Measurements from ENCODE around the gene SWAP70. TPM values are rescaled to one million over a fixed set of nuclear protein-coding genes. Genes with fewer than 3 reads are reported as not detected.
"Not testable (repeated sequence)": the region's sequence is repeated elsewhere in the genome, so short reads cannot be mapped to it uniquely, and the experiment has no call there.

The SWAP70 gene
- total and polyA plus RNA-seq, 4 donors: 15.8 to 69.0 (median 47.1) TPM

GRCh38 chr11:9691865-9692264 is 28.0 kb downstream of the SWAP70 start:
- Histone ChIP-seq H3K27ac (ENCODE audit: low read depth in 1 of 2, low read length in 2 of 2) (no peak overlapping the region), H3K9me3 (ENCODE audit: control insufficient read depth, low read length) (no peaks in the 10 kb centered on the region), H3K27me3 (ENCODE audit: control insufficient read depth in 1 of 2, insufficient read depth in 2 of 2, low read length in 1 of 2) (no peaks in the 10 kb centered on the region), H3K36me3 (ENCODE audit: control insufficient read depth in 1 of 2, insufficient read depth in 2 of 2, low read length in 1 of 2) (peaks cover 2 to 3% of the 10 kb centered on the region in 2 donors), H3K4me3 (ENCODE audit: low read length in 2 of 2) (no peak overlapping the region), H3K4me1 (ENCODE audit: control insufficient read depth in 1 of 2, insufficient read depth in 2 of 2, low read length in 2 of 2) (peaks cover 2 to 8% of the 10 kb centered on the region in 2 donors)
- no peak for ATAC-seq (ENCODE audit: low FRiP score)
- DNase-seq: no peak
- intact Hi-C loops (cut with DNase I): no loop called here

GRCh38 chr11:9692691-9693090 is 28.8 kb downstream of the SWAP70 start:
- 82 to 85% methylated on average over 2 of the region's 2 CpGs for WGBS, 2 donors
- Histone ChIP-seq H3K27ac (ENCODE audit: low read depth in 1 of 2, low read length in 2 of 2) (no peak overlapping the region), H3K4me1 (ENCODE audit: control insufficient read depth in 1 of 2, insufficient read depth in 2 of 2, low read length in 2 of 2) (peaks cover 2 to 8% of the 10 kb centered on the region in 2 donors), H3K9me3 (ENCODE audit: control insufficient read depth, low read length) (no peaks in the 10 kb centered on the region), H3K27me3 (ENCODE audit: control insufficient read depth in 1 of 2, insufficient read depth in 2 of 2, low read length in 1 of 2) (no peaks in the 10 kb centered on the region), H3K4me3 (ENCODE audit: low read length in 2 of 2) (no peak overlapping the region), H3K36me3 (ENCODE audit: control insufficient read depth in 1 of 2, insufficient read depth in 2 of 2, low read length in 1 of 2) (peaks cover 2 to 3% of the 10 kb centered on the region in 2 donors)
- no peak for ATAC-seq (ENCODE audit: low FRiP score)
- DNase-seq: no peak
- intact Hi-C loops (cut with DNase I): no loop called here

GRCh38 chr11:9693801-9694553 is 30.1 kb downstream of the SWAP70 start:
- intact Hi-C loops (cut with DNase I): no loop called here
- Histone ChIP-seq H3K9me3 (ENCODE audit: control insufficient read depth, low read length) (no peaks in the 10 kb centered on the region), H3K4me3 (ENCODE audit: low read length in 2 of 2) (no peak overlapping the region), H3K36me3 (ENCODE audit: control insufficient read depth in 1 of 2, insufficient read depth in 2 of 2, low read length in 1 of 2) (peaks cover 2 to 3% of the 10 kb centered on the region in 2 donors), H3K27ac (ENCODE audit: low read depth in 1 of 2, low read length in 2 of 2) (no peak overlapping the region), H3K4me1 (ENCODE audit: control insufficient read depth in 1 of 2, insufficient read depth in 2 of 2, low read length in 2 of 2) (peaks cover 2 to 4% of the 10 kb centered on the region in 2 donors), H3K27me3 (ENCODE audit: control insufficient read depth in 1 of 2, insufficient read depth in 2 of 2, low read length in 1 of 2) (no peaks in the 10 kb centered on the region)
- DNase-seq (no peak), ATAC-seq (ENCODE audit: low FRiP score) (no peak)
- WGBS, 2 donors: 84 to 88% methylated on average over 2 of the region's 2 CpGs

GRCh38 chr11:9695228-9695627 is 31.4 kb downstream of the SWAP70 start:
- H3K4me3 ChIP-seq (ENCODE audit: low read length in 2 of 2); H3K27ac ChIP-seq (ENCODE audit: low read depth in 1 of 2, low read length in 2 of 2); H3K4me1 ChIP-seq (ENCODE audit: control insufficient read depth in 1 of 2, insufficient read depth in 2 of 2, low read length in 2 of 2); intact Hi-C loops (cut with DNase I); DNase-seq; H3K36me3 ChIP-seq (ENCODE audit: control insufficient read depth in 1 of 2, insufficient read depth in 2 of 2, low read length in 1 of 2); ATAC-seq (ENCODE audit: low FRiP score); H3K9me3 ChIP-seq (ENCODE audit: control insufficient read depth, low read length); H3K27me3 ChIP-seq (ENCODE audit: control insufficient read depth in 1 of 2, insufficient read depth in 2 of 2, low read length in 1 of 2): not testable (repeated sequence)
- 96 to 98% methylated on average over 8 of the region's 8 CpGs for WGBS, 2 donors

GRCh38 chr11:9697766-9698165 is 33.9 kb downstream of the SWAP70 start:
- peaks cover 2 to 4% of the 10 kb centered on the region in 2 donors for H3K4me1 ChIP-seq (ENCODE audit: control insufficient read depth in 1 of 2, insufficient read depth in 2 of 2, low read length in 2 of 2)
- no peaks in the 10 kb centered on the region for H3K27me3 ChIP-seq (ENCODE audit: control insufficient read depth in 1 of 2, insufficient read depth in 2 of 2, low read length in 1 of 2)
- ATAC-seq (ENCODE audit: low FRiP score): no peak
- H3K27ac ChIP-seq (ENCODE audit: low read depth in 1 of 2, low read length in 2 of 2): no peak overlapping the region
- intact Hi-C loops (cut with DNase I): no loop called here
- H3K4me3 ChIP-seq (ENCODE audit: low read length in 2 of 2): no peak overlapping the region
- 95 to 96% methylated on average over 4 of the region's 4 CpGs for WGBS, 2 donors
- H3K36me3 ChIP-seq (ENCODE audit: control insufficient read depth in 1 of 2, insufficient read depth in 2 of 2, low read length in 1 of 2): peaks cover 2 to 3% of the 10 kb centered on the region in 2 donors
- no peak for DNase-seq
- H3K9me3 ChIP-seq (ENCODE audit: control insufficient read depth, low read length): no peaks in the 10 kb centered on the region

- no peak for DNase-seq
- Histone ChIP-seq H3K27ac (ENCODE audit: low read depth in 1 of 2, low read length in 2 of 2) (no peak overlapping the region), H3K9me3 (ENCODE audit: control insufficient read depth, low read length) (no peaks in the 10 kb centered on the region), H3K36me3 (ENCODE audit: control insufficient read depth in 1 of 2, insufficient read depth in 2 of 2, low read length in 1 of 2) (peaks cover 0 to 3% of the 10 kb centered on the region in 2 donors), H3K27me3 (ENCODE audit: control insufficient read depth in 1 of 2, insufficient read depth in 2 of 2, low read length in 1 of 2) (no peaks in the 10 kb centered on the region), H3K4me1 (ENCODE audit: control insufficient read depth in 1 of 2, insufficient read depth in 2 of 2, low read length in 2 of 2) (peaks cover 2 to 4% of the 10 kb centered on the region in 2 donors), H3K4me3 (ENCODE audit: low read length in 2 of 2) (no peak overlapping the region)
- intact Hi-C loops (cut with DNase I): no loop called here
- 30 to 34% methylated on average over 2 of the region's 2 CpGs for WGBS, 2 donors
- no peak for ATAC-seq (ENCODE audit: low FRiP score)
These were observed 36.4 kb downstream of the SWAP70 start for GRCh38 chr11:9700105-9700801.

GRCh38 chr11:9701799-9702198 is 37.9 kb downstream of the SWAP70 start:
- Histone ChIP-seq H3K27ac (ENCODE audit: low read depth in 1 of 2, low read length in 2 of 2) (peak overlapping the region in 1 of 2 donors; percentile 67), H3K4me1 (ENCODE audit: control insufficient read depth in 1 of 2, insufficient read depth in 2 of 2, low read length in 2 of 2) (peaks cover 2 to 4% of the 10 kb centered on the region in 2 donors), H3K27me3 (ENCODE audit: control insufficient read depth in 1 of 2, insufficient read depth in 2 of 2, low read length in 1 of 2) (no peaks in the 10 kb centered on the region), H3K4me3 (ENCODE audit: low read length in 2 of 2) (no peak overlapping the region), H3K36me3 (ENCODE audit: control insufficient read depth in 1 of 2, insufficient read depth in 2 of 2, low read length in 1 of 2) (no peaks in the 10 kb centered on the region), H3K9me3 (ENCODE audit: control insufficient read depth, low read length) (no peaks in the 10 kb centered on the region)
- no peak for ATAC-seq (ENCODE audit: low FRiP score)
- intact Hi-C loops (cut with DNase I): no loop called here
- DNase-seq: no peak
- WGBS, 2 donors: 0 to 33% methylated on average over 1 of the region's 1 CpG

- intact Hi-C loops (cut with DNase I): no loop called here
- no peaks in the 10 kb centered on the region for H3K27me3 ChIP-seq (ENCODE audit: control insufficient read depth in 1 of 2, insufficient read depth in 2 of 2, low read length in 1 of 2)
- no peak for ATAC-seq (ENCODE audit: low FRiP score)
- DNase-seq: no peak
- no peaks in the 10 kb centered on the region for H3K9me3 ChIP-seq (ENCODE audit: control insufficient read depth, low read length)
- no peaks in the 10 kb centered on the region for H3K36me3 ChIP-seq (ENCODE audit: control insufficient read depth in 1 of 2, insufficient read depth in 2 of 2, low read length in 1 of 2)
- H3K4me3 ChIP-seq (ENCODE audit: low read length in 2 of 2): no peak overlapping the region
- WGBS, 2 donors: 77 to 82% methylated on average over 6 of the region's 6 CpGs
- peaks cover 2 to 4% of the 10 kb centered on the region in 2 donors for H3K4me1 ChIP-seq (ENCODE audit: control insufficient read depth in 1 of 2, insufficient read depth in 2 of 2, low read length in 2 of 2)
- H3K27ac ChIP-seq (ENCODE audit: low read depth in 1 of 2, low read length in 2 of 2): no peak overlapping the region
These were observed 39.4 kb downstream of the SWAP70 start for GRCh38 chr11:9703280-9703679.

GRCh38 chr11:9704037-9704436 is 40.2 kb downstream of the SWAP70 start:
- Histone ChIP-seq H3K27ac (ENCODE audit: low read depth in 1 of 2, low read length in 2 of 2) (no peak overlapping the region), H3K4me1 (ENCODE audit: control insufficient read depth in 1 of 2, insufficient read depth in 2 of 2, low read length in 2 of 2) (peaks cover 2 to 7% of the 10 kb centered on the region in 2 donors), H3K36me3 (ENCODE audit: control insufficient read depth in 1 of 2, insufficient read depth in 2 of 2, low read length in 1 of 2) (no peaks in the 10 kb centered on the region), H3K27me3 (ENCODE audit: control insufficient read depth in 1 of 2, insufficient read depth in 2 of 2, low read length in 1 of 2) (no peaks in the 10 kb centered on the region), H3K4me3 (ENCODE audit: low read length in 2 of 2) (no peak overlapping the region), H3K9me3 (ENCODE audit: control insufficient read depth, low read length) (no peaks in the 10 kb centered on the region)
- ATAC-seq (ENCODE audit: low FRiP score): no peak
- intact Hi-C loops (cut with DNase I): no loop called here
- WGBS, 2 donors: 98 to 100% methylated on average over 1 of the region's 1 CpG
- no peak for DNase-seq
